Effector memory CD8-positive, alpha-beta T cell (primary cell): ENCODE results near the gene KTN1.

ENCODE experiments used
- ATAC-seq: fragments of 150-1000 bp; cut with Tn5 transposase; replicated peaks from 2 replicates; pipeline ENCODE4 v1.10.0; 2021; ENCODE audit warnings: mild to moderate bottlenecking, moderate library complexity
- DNase-seq, 3 experiments: peaks; one replicate each; pipeline ENCODE4 v3.0.0; 2021
- H3K27ac Mint-ChIP-seq, 2 donors: one replicate each; pipeline ENCODE4 v1.8.0; 2022; ENCODE audit warnings: mild to moderate bottlenecking in 2 of 2, mixed read lengths in 2 of 2, moderate library complexity in 2 of 2
- H3K27me3 Mint-ChIP-seq, 2 donors: one replicate each; pipeline ENCODE4 v1.8.0; 2022; ENCODE audit warnings: mixed read lengths in 2 of 2
- H3K36me3 Mint-ChIP-seq: one replicate; pipeline ENCODE4 v1.8.0; 2022; ENCODE audit warnings: mild to moderate bottlenecking, moderate library complexity, mixed read lengths; ENCODE audit not compliant: insufficient read depth
- H3K4me1 Mint-ChIP-seq, 2 donors: one replicate each; pipeline ENCODE4 v1.8.0; 2022; ENCODE audit warnings: low read depth in 2 of 2, mixed read lengths in 2 of 2
- H3K4me3 Mint-ChIP-seq, 2 donors: one replicate each; pipeline ENCODE4 v1.8.0; 2022; ENCODE audit warnings: mild to moderate bottlenecking in 2 of 2, mixed read lengths in 2 of 2, moderate library complexity in 2 of 2
- H3K9me3 Mint-ChIP-seq, 2 donors: one replicate each; pipeline ENCODE4 v1.8.0; 2022; ENCODE audit warnings: mixed read lengths in 2 of 2

The KTN1 gene

DNA sequence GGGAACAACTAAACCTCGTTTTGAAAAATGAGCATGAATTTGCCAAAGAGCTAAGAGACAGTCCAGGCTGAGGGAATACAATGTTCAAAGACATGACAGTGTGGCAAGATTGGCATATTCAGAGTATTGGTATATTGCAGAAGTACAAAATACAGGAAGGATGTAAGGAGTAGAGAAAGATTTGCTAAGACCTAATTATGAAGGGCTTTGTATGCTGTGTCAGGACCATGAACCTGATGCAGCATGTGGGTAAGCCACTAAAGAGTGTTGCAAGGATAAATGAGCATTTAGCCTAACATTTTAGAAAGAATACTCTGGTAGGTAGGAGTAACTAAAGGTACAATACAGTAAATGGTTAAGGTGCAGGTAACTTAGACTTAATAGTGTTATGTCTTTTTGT is 65.1 kb downstream of the KTN1 start:
- Mint-ChIP-seq H3K36me3 (peaks cover 40% of the 10 kb centered on the region), H3K27me3 (no peaks in the 10 kb centered on the region), H3K27ac (peak overlapping the region; percentile 5 to 79), H3K4me3 (no peak overlapping the region), H3K9me3 (no peaks in the 10 kb centered on the region), H3K4me1 (peaks cover 3 to 13% of the 10 kb centered on the region in 2 donors)
- DNase-seq (no peak), ATAC-seq (no peak)

DNA sequence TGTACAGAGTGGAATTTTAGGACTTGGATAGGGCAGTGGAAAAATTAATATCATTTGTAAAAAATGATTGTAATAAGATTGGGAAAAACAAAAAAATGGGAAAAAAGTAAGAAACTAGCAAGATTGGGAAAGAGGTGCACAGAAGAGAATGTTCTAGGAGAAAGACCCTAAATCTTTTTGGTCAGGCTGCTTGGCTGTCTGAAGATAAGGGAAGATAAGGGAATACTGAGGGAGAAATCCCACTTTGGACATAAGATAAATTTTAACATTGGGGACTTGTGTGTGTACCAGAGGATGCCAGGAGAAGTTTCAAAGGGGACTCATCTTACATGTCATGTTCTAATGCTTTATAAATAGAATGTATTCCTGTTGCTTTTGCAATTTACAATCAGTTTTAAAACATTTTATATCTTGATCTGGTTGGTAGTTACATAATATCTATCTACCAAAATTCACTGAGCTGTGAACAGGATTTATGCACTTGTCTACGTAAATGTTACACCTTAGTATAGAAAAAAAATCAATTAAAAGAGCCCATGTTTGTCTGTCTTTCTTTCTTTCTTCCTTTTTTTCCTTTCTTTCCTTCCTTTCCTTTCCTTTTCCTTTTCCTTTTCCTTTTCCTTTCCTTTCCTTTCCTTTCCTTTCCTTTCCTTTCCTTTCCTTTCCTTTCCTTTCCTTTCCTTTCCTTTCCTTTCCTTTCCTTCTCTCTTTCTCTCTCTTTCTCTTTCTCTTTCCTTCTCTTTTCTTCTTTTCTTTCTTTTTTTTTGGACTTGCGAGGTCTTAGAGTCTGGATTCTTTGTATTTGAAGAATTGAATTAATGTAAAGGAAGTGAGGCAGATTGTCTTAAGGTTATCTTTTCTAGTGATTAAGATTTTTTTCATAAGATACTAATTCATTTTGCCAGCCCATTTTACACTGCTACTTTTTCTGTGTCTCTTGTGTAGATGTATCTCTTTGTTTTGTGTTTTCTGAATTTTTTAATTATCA is 66.1 kb downstream of the KTN1 start:
- no peak overlapping the region for H3K4me3 Mint-ChIP-seq
- DNase-seq (no peak), ATAC-seq (no peak)
- peaks cover 40% of the 10 kb centered on the region for H3K36me3 Mint-ChIP-seq
- H3K4me1 Mint-ChIP-seq, result peaks cover 3 to 17% of the 10 kb centered on the region in 2 donors
- peak overlapping the region; percentile 27 to 79 for H3K27ac Mint-ChIP-seq
- no peaks in the 10 kb centered on the region for H3K27me3 Mint-ChIP-seq
- no peaks in the 10 kb centered on the region for H3K9me3 Mint-ChIP-seq

DNA sequence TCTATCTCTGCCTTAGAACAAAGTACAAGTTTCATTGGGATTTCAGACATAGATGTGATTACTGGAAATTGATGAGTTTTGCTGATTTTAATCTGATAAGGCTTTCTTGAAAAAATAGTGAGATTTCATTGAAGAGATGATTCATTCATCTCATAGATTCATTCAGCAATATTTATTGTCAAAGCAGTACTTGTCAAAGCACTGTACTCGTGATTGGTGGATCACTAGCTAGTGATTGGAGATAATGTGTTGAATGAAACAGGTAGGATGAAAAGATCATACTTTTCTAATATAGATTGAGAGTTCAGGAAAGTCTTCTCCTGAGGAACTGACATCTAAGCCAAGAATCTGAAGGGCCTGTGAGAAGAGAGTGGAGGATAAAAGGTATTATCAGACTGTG is 71.0 kb downstream of the KTN1 start:
- Mint-ChIP-seq H3K4me3 (no peak overlapping the region), H3K27me3 (no peaks in the 10 kb centered on the region), H3K4me1 (peaks cover 0 to 9% of the 10 kb centered on the region in 2 donors), H3K36me3 (peaks cover 61% of the 10 kb centered on the region), H3K27ac (peak overlapping the region; percentile 11 to 26), H3K9me3 (no peaks in the 10 kb centered on the region)
- DNase-seq (no peak), ATAC-seq (no peak)

DNA sequence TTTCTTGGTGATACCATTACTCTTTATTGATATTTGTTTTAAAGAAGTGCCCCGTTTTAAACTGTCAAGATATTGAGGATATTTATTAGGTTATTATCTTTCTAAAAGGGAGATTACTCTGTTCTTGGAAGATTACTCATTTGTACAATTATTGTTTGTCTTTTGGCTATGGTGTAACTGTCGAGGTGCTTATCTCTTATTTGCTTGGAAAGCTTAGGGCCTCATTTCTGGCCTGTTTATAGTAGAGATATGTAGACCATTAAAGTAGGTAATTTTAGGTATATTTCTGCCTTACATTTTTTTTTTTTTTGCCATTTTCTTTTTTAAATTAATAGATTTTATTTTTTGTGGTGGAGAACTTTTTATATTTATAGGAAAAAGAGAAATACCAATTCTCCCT is 74.2 kb downstream of the KTN1 start:
- Mint-ChIP-seq H3K4me3 (no peak overlapping the region), H3K27ac (no peak overlapping the region), H3K4me1 (peaks cover 0 to 4% of the 10 kb centered on the region in 2 donors), H3K27me3 (no peaks in the 10 kb centered on the region), H3K36me3 (peaks cover 83% of the 10 kb centered on the region), H3K9me3 (no peaks in the 10 kb centered on the region)
- DNase-seq (no peak), ATAC-seq (no peak)

DNA sequence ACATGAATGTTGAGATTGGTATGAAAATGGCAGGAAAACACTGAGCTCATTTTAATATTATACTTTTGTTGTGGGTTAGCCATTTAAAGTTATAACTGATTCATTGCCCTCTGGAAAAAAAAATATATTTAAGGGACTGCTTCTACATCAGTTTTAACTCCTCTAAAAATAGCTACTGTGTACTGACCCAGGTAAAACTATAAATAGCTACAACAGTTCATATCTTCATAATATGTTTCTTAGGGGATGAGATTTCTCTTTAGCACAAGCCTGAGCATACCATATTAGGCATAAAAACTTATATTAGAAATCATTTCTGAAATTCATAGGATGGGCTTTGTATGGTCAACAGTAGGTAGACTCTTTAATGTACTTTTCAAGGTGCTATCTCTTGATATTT is 81.0 kb downstream of the KTN1 start:
- no peaks in the 10 kb centered on the region for H3K9me3 Mint-ChIP-seq
- no peaks in the 10 kb centered on the region for H3K27me3 Mint-ChIP-seq
- H3K4me1 Mint-ChIP-seq, result peaks cover 11 to 15% of the 10 kb centered on the region in 2 donors
- H3K36me3 Mint-ChIP-seq, result peaks cover 80% of the 10 kb centered on the region
- ATAC-seq (no peak), DNase-seq (no peak)
- no peak overlapping the region for H3K4me3 Mint-ChIP-seq
- peak overlapping the region in 1 of 2 donors; percentile 20 for H3K27ac Mint-ChIP-seq

DNA sequence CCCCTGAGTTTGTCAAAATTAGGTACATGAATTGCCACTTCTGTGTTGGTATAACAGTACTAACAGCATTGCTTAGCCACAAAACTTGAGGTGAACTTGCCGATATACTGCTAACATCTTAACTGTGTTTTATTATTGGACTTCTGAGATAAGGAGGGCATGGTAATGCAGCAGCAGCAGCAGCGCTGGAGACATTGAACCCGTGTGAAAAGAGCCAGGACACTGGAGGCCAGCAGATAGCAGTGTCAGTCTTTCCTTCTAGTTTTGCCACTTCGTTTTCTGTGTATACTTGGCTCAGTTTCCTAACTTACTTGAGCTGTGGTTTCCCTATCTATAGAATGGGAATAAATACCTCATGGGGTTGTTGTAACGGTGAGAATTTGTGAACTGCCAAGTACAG is 82.7 kb downstream of the KTN1 start:
- no peak overlapping the region for H3K27ac Mint-ChIP-seq
- ATAC-seq (no peak), DNase-seq (no peak)
- H3K4me3 Mint-ChIP-seq, result no peak overlapping the region
- H3K27me3 Mint-ChIP-seq, result no peaks in the 10 kb centered on the region
- H3K36me3 Mint-ChIP-seq, result peaks cover 74% of the 10 kb centered on the region
- H3K9me3 Mint-ChIP-seq, result no peaks in the 10 kb centered on the region
- H3K4me1 Mint-ChIP-seq, result peaks cover 11 to 17% of the 10 kb centered on the region in 2 donors

DNA sequence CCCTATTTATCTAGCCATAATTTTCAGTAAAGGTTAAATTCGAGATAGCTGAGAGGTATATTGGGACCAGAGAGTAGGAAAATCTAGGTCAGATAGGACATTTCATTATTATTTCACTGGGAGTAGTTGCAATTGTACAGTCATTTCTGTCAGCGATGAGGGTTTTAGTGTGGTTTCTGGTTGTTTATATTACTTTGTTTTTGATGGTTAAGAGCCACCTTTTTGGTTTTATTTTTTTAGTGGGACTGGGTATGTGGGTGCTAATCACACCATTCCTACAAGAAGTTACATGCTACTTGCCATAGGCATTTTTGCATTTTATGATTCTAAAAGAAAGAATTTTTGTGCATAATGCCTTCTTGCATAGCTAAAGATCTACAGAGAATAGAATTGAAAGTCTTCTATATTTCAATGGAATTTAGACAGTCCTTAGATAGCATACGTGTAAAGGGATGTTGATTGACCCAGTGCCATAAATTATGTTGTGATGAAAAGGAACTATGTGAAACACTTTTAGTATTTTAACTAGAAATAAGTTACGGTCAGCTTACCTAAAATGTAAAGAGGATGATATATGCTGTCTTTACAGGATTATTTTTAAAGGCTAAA is 85.2 kb downstream of the KTN1 start:
- H3K27me3 Mint-ChIP-seq, result no peaks in the 10 kb centered on the region
- DNase-seq, result no peak
- H3K9me3 Mint-ChIP-seq, result no peaks in the 10 kb centered on the region
- no peak for ATAC-seq
- no peak overlapping the region for H3K4me3 Mint-ChIP-seq
- H3K27ac Mint-ChIP-seq, result peak overlapping the region in 1 of 2 donors; percentile 88
- H3K4me1 Mint-ChIP-seq, result peaks cover 11 to 17% of the 10 kb centered on the region in 2 donors
- peaks cover 67% of the 10 kb centered on the region for H3K36me3 Mint-ChIP-seq

DNA sequence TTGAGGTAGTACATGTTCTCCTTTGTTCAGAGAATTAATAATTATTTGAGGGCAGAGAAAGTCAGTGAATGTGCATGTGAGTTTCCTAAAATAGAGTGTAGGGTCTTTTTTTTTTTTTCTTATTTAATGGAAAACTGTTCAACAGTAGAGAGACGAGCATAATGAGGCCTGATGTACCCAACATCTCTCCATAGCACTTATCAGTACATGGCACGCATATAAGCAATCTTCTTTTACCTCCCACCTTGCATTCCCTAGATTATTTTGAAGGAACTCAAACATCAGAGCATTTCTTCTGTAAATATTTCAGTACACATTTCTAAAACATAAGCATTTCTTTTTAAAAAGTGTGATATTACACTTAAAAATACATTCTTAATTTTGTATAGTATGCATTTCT is 87.8 kb downstream of the KTN1 start:
- ATAC-seq, result no peak
- Mint-ChIP-seq H3K4me3 (no peak overlapping the region), H3K4me1 (peaks cover 11 to 17% of the 10 kb centered on the region in 2 donors), H3K27ac (no peak overlapping the region), H3K36me3 (peaks cover 68% of the 10 kb centered on the region), H3K27me3 (no peaks in the 10 kb centered on the region), H3K9me3 (no peaks in the 10 kb centered on the region)
- no peak for DNase-seq

DNA sequence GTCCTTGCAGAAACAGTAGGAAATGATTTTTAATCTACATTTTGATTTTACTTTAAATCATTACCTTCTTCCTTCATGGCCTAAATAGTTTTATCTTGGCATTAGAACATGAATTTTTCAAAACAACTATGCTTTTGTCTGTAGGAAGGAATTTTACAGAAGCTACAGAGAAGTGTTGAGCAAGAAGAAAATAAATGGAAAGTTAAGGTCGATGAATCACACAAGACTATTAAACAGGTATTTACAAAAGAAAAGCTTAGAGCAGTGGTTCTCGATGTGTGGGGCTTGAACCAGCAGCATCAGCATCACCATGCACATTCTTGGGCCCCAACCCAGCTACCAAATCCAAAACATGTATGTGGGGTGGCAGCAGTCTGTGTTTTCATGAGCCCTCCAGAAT is 91.6 kb downstream of the KTN1 start:
- Mint-ChIP-seq H3K36me3 (peaks cover 68% of the 10 kb centered on the region), H3K4me3 (no peak overlapping the region), H3K9me3 (no peaks in the 10 kb centered on the region), H3K27ac (peak overlapping the region in 1 of 2 donors; percentile 17), H3K27me3 (no peaks in the 10 kb centered on the region), H3K4me1 (no peaks in the 10 kb centered on the region)
- DNase-seq, result no peak
- no peak for ATAC-seq

DNA sequence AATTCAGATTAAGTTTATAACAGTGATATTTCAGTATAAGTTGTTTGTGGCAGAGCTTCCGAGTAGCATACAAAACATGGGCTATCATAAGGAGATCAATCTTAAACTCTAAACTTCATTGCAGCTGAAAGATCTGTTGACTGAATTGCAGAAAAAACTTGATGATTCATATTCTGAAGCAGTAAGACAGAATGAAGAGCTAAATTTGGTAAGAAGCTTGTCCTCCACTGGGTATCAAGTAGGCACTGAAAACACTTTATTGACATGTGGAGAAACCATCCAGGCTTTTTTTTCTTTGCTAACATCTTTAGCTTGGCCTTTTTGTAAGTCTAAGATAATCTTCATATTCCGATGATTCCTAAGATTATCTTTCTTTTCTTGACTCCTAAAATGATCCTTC is 93.0 kb downstream of the KTN1 start:
- H3K4me1 Mint-ChIP-seq, result no peaks in the 10 kb centered on the region
- no peak overlapping the region for H3K4me3 Mint-ChIP-seq
- no peak for DNase-seq
- ATAC-seq, result no peak
- no peak overlapping the region for H3K27ac Mint-ChIP-seq
- H3K27me3 Mint-ChIP-seq, result no peaks in the 10 kb centered on the region
- H3K9me3 Mint-ChIP-seq, result no peaks in the 10 kb centered on the region
- peaks cover 64% of the 10 kb centered on the region for H3K36me3 Mint-ChIP-seq

DNA sequence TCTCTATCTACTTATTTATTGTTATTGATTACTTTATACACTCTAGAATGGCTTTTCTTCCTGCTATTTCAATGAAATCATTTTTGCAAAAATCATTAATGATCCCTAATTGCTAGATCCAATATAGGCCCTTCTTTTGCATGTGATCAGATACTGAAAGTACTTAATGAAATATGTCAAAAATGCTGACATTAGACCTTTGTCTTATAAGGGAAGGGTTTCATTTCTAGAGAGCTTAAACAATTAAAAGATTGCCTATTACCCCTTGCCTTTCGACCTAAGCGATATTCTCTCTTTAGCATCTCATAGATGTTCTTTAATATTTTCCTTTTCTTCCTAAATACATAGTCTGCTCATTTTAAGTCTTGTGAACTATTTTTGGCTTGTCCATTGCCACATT is 101.1 kb downstream of the KTN1 start:
- Mint-ChIP-seq H3K4me3 (no peak overlapping the region), H3K27ac (peak overlapping the region; percentile 44 to 62), H3K4me1 (no peaks in the 10 kb centered on the region), H3K27me3 (no peaks in the 10 kb centered on the region), H3K36me3 (peaks cover 72% of the 10 kb centered on the region), H3K9me3 (no peaks in the 10 kb centered on the region)
- DNase-seq, result no peak
- no peak for ATAC-seq

DNA sequence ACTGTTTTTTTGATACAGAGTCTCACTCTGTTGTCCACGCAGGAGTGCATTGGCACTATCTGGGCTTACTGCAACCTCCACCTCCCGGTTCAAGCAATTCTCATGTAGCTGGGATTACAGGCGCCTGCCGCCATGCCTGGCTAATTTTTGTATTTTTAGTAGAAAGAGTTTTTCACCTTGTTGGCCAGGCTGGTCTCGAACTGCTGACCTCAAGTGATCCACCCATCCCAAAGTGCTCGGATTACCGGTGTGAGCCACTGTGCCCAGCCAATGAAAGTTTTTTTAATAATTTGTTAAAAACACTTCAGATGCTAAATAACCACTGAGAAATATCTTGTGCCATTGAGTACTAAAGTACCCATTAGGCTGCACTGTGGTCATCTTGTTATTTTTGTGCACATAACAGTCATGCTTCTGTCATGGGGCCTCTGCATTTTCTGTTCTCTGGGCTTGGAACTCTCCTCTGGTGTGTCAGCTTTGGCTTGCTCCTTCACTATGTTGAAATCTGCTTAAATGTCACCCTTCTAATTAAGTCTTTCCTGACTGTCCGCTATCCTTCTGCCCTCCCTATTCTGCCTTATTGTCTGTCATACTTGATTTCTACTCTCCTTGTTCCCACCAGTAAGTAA is 105.1 kb downstream of the KTN1 start:
- H3K27ac Mint-ChIP-seq, result no peak overlapping the region
- no peak overlapping the region for H3K4me3 Mint-ChIP-seq
- H3K36me3 Mint-ChIP-seq, result peaks cover 55% of the 10 kb centered on the region
- ATAC-seq, result no peak
- no peaks in the 10 kb centered on the region for H3K27me3 Mint-ChIP-seq
- DNase-seq, result no peak
- no peaks in the 10 kb centered on the region for H3K9me3 Mint-ChIP-seq
- no peaks in the 10 kb centered on the region for H3K4me1 Mint-ChIP-seq

DNA sequence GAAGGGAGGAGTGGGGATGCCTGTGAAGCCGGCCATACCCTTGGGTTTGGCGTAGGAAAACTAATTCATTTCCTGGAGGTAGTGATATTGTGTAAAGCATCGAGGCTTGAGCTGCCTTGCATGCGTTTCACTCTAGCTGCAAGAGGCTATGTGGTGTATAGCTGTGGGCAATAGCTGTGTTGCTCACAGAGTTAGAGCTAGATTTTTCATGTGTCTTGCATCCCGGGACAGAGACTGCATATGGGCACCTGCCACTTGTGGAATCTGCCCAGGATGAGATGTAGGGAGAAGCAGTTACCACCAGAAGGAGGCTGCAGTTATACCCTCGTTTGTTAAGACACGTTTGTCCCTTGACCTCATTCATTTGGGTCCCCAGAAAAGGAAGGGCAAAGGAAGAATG is 106.7 kb downstream of the KTN1 start:
- no peaks in the 10 kb centered on the region for H3K9me3 Mint-ChIP-seq
- H3K27me3 Mint-ChIP-seq, result no peaks in the 10 kb centered on the region
- no peak for DNase-seq
- no peak for ATAC-seq
- H3K4me3 Mint-ChIP-seq, result no peak overlapping the region
- peaks cover 39% of the 10 kb centered on the region for H3K36me3 Mint-ChIP-seq
- H3K27ac Mint-ChIP-seq, result no peak overlapping the region
- H3K4me1 Mint-ChIP-seq, result no peaks in the 10 kb centered on the region
